GM19395 (cell line): ENCODE results near the gene AHDC1.

Source experiments
- ATAC-seq: cut with Tn5 transposase; IDR thresholded peaks from one replicate; pipeline ENCODE4 v1.9.1; 2021; ENCODE audit warnings: mild to moderate bottlenecking, moderate library complexity; ENCODE audit not compliant: unreplicated experiment

Gene AHDC1

DNA sequence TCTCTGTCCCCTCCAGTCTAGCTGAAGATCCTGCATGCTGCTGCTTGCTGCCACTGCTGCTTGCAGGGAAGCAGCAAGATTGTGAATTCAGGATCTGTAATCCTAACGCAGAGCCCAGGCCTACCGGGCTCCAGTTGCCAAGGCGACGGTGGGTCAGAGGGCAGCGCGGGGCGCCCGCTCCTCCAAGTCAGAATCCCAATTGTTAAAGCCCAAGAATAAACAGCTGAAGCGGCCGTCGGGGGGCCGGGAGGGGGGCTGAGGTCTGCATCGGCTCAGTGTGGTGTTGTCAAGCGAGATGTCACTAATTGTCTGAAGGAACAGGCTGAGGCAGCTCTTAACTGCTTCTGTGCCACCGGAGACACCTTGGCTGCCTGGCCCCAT, 36.8 kb downstream of the AHDC1 start:
- ATAC-seq = no peak

DNA sequence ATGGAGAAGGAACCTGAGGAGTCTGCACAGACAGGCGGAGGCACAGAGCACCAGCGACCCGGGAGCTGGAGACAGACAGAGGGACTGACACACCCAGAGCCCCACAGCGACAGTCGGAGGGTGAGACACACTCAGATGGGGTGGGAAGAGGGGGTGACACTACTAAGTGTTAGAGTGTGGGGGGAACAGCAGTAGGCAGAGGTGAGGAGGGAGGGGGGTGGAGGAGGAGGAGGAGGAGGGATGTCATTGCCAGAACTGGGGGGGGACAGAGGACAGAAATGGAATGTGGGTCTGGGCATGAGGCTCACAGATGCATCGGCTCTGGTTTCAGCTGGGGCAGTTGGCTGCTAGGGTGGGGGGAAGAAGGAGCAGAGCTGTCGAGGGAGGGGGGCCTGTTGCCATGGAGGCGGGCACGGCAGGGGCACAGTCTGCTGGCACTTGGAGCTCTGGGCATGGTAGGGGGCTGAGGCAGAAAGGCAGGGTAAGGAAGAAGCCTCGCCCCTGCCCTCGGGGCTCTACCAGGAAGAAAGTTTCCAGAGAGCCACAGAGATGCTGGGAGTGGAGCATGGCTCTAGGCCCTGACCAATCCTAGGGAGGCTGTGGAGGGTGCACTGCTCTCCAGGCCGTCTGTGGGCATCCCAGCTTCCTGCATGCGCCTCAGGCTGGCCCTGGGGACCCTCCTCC, 37.3 kb downstream of the AHDC1 start:
- ATAC-seq = no peak

DNA sequence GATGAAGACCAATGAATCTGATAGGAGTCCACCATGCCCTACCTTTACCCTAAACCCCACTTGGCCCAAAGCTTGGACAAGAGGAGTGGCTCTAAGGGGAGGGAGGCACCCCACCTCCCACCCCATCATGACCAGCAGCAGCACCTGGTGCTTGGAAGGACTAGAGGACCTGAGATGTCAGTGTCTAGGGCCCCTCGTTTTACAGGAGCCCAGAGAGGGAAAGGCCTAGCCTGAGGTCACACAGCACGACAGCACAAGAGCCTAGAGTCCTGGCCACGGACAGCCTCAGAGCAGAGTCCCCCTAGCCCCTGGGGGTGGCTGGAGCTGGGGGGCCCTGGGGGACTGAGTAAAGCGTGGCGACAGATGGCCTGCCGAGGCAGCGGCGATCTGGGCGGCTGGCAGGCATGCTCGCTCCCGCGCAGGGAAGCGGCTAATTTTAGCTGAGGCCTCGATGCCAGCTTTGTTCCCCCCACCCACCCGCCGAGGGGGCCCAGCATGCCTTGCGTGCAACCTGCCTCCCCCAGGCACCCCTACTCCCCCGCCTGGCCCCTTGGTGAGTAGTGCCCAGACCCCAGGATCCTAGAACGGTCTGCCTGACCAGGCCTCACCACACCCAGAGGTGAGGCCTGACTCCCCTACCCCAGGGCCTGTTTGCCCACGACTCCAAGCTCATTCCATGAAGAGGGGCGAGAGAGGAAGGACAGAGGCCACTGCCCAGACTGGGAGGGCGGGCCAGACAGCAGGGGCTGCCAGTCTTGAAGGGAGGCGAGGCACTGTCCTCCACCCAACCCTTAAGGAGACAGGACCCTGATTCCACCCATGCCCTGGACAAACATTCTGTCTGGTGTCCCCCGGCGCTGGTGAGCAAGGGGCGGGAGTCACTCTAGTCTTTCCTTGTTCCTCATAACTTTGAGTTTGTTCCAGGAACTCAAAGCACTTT, 39.0 kb downstream of the AHDC1 start:
- no peak for ATAC-seq

DNA sequence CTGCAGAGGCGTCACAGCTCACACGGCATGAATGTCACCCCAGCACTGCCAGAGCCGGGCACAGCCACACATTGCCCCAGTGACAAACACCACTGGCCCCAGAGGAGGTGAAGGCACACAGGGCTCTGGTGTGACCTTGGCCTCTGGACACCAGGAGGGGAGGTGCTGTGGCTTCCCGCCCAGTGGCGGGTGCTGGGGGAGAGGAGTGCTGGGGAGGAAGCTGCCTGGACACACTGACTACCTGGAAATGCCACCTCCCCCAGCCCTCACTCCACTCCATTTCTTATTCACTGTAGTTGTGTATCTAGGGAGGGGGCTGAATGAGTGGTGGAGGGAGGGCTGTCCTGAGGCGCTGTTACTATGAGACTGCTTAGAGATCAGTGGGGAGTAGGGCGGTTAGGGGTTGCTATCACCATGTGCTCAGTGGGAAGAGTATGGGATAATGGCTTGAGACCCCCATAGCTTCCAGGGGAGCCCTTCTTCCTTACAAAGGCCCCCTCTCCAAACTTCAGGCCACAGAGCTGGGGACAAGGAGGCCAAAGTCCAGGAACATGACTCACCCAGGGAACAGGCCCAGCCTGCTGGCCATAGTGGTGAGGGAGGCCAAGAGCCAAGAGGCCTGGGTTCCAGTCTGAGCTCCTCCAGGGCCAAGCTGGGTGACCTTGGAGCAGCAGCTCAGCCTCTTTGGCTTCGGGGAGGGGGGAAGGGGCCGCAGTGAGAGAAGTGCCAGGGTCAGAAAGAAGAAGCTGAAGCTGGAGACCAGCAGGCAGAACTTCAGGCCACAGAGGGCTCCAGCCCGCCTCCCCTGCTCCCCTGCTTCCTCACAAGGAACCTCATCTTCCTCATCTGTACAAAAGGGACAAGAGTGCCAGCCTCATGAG, 40.1 kb downstream of the AHDC1 start:
- ATAC-seq = no peak

DNA sequence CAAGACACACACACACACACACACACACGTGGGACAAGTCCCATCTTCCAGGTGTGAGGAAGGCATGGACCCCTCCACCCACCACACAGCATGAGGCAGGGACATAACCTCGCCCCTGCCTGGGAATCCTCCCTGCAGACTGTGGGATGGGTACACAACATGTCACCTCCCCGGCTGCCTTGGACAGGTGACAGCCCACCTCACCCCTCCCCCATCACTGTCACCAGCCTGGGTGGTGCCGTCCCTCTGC, 40.7 kb downstream of the AHDC1 start:
- ATAC-seq = no peak

DNA sequence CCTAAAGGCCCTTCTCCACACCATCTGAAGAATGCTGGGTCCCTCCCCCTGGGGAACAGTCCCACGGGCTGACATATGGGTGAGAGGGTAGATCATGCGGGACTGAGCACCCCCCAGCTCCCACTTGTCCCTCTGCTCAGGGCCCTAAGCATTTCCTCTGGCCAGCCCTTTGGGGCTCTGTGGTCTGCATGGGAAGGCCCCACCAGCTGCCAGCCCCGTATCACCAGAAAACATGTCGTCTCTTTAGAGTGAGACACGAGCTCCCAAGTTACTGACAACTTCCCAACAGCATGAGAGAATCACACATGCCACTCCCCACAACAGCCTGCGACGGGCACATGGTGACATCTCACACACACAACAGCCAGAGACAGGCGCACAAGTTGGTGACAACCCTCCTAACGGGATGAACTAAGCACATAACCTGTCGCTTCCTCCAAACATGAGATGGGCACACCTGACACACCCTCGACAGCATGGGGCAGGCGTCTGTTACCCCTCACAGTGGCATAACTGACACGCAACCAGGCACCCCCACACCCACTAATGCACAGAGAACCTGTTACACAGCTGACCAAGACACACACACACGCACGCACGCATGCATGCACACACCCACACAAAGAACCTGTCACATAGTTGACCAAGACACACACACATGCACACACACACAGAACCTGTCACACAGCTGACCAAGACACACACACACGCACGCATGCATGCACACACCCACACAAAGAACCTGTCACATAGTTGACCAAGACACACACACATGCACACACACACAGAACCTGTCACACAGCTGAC, 41.2 kb downstream of the AHDC1 start:
- ATAC-seq = no peak

DNA sequence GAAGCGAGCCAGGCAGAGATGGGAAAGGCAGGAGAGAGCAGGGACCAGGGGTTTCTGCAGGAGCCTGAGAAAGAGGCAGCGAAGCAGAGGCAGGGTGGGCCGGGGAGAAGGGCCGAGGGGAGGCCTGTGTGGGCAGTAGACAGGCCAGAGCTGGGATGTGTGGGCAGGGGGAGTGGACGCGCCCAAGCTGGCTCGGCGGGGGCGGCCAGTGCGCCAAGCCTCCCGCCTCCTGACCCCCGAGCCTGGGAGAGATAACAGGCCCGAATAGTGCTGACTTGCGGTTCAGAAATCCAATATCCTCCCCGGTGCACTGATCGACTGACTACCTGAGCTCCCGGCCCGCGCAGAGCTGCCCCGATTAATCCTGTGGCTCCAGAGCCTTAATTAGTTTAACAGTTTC, 41.9 kb downstream of the AHDC1 start:
- no peak for ATAC-seq

DNA sequence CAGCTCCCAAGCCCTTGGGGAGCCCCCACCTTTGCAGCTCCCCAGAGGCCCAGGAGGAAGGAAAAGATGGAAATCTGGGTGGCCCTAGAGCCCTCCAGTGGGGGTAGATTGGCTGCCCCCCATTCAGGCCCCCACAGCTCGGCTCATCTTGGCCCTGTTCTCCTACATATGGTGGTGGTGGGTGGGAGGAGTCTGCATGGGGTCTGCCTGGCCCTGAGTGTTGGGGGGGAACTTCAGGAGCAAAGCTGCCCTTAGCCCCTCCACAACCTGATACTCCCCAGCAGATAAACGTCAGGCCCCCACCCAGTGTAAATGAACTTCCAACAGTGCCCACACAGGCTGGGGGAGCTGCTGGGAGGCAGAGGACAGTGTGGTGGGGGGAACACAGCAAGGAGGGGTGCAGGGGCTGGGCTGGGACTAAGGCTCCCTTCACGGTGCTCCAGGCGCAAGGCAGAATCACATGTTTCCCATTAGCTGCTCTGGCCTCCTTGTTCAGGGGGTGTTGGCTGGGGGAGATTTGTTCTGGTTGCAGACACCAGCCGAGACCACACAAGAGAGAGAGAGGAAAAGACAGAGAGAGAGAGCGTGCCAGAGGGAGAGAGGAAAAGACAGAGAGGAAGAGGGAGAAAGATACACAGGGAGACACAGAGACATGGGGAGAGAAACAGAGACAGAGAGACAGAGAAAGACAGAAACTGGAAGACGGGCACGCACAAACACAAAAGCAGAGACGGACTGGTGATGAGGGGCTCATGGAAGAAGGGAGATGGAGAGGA, 42.6 kb downstream of the AHDC1 start:
- ATAC-seq = no peak

DNA sequence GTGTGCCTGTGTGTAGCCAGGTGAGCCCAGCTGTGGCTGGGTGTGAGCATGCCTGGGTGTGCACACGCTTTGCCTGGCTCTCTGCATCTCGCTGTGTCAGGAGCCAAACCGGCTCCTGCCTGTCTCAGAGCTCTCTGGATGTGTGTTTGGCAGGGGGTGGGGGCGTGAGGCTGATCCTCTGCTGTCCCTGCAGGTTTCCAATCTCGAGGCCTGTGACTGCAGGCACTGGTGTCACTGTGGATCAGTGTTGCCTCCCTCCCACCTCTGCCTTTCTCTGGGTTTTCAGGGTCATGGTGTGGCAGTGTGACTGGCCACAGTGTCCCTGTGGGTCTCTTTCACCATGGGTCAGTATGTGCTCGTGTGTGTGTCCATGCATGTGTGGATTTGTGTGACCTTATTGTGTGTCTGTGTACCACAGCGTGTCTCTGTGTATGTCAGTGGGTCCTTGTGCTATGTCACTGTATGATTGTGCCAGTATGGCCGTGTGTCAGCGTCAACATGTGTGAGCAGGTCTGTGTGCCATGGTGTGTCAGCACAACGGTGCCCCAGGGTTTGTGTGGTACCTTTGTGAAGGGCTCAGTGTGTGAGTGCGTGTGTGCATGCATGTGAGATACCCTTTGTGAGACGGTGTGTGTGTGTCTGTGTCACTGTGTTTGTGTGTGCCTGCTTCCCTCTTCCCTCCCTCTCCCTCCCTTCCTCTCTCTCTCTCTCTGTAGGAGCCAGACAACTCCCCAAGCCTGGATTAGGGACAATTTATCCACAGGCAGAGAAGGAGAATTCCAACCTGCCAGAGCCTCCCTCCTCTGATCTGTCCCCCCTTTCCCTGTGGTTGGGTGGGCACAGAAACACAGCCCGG, 43.4 kb downstream of the AHDC1 start:
- no peak for ATAC-seq

DNA sequence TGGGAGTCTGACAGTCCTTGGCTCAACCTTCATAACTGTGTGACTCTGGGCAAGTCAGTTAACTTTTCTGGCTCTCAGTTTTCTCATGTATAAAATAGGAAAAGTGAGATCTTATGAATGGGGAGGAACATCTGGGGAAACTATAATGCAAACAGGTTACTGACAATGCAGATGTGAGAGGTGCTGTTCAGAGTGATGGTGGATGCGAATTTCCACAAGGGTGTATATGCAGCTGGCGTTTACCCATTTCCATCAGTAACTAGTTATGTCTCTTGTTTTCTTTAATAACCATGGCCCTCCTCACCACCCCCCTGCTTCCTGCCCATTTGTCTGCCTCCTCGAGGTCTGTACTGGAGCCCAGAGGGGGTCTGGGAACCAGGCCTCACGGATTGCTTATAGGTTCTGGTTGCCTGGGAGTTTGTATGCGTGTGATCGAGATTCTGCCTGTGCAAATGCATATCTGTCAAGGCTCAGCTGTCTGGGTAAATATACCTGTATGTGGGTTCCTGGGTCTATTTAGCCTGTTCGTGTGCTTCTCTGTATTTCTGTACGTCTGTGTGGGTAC, 44.4 kb downstream of the AHDC1 start:
- ATAC-seq = no peak

DNA sequence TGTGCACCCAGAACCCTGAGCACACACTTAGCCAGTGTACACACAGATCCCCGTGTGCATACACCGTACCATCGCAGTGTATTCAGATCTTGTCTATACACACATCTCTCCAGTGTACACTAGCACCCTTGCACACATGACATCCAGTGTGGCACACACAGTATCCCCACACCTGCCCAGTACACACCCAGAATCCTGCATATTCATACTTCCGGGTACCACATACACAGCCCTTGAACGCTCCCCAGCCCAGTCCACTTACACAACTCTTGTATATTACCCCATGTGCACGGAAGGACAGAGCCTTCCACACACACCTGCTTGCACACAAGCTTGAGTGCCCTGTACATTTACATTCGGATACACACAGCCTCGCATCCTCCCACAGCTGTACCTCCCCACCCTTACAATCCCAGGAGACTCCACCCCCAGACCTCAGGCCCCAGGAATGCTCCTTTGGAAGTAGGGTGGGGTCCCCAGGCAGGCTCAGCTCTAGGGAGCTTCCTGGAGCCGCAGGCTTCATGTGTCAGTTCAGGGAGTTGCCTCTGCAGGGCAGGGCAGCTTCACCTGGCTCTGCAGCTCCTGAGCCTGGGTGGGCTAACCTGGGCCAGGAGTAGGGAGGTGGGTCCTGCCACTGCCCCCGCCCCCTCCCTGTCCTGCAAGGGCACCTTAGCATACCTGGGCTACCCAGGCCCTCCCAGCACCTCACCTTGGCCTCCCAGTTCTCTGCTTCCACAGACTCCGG, 46.2 kb downstream of the AHDC1 start:
- no peak for ATAC-seq

DNA sequence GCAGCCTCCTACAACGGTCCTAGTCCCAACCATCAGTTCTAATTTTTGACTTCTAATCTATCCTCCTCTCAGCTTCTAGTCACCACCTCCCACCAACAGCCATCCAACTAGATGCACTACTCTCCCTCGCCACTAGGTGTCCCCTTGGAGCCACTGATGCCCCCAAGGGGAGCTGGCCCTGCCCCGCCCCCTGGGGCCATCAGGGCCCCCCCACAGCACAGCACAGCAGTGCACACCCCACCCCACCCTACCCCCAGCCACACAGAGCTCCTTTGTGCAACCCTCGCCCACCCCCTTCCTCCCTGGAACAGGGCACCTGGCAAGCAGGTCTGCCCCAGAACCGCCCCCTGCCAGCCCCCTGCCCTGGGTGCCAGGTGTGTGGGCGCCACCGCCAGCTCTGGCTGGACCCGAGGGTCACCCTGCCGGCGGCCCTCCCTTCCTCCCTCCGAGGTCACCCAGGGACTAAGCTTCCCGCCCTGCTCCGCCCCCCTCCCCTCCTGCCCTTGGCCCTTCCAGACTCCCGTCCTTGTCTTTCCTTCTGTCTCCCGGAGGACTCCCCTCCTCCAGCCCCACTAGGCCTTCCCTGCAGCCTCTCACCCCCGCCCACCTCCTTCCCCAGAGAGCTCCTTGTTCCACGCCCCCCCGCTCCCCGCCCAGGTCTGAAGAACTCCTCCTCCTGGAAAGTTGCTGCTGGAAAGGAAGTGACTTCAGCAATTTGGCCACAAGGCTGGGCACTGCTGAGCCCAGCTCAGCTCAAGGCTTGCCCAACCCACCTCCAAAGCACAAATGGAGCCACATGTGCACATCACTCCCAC, 47.0 kb downstream of the AHDC1 start:
- ATAC-seq = no peak

DNA sequence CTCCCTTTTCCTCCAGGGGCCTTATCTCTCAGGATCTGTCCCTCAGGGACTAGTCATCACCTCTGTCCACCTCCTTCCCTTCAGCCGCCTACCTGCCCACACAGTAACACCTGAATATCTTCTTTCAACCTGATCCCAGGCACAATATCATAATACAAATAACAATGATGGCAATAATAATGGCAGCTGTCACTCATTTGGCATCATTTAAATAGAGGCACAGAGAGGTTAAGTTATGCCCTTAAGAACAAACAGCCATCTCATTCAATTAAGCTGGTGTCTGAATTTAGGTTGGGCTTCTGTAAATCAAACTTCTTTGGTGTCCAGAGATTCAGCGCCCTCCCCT, 47.5 kb downstream of the AHDC1 start:
- ATAC-seq = no peak

DNA sequence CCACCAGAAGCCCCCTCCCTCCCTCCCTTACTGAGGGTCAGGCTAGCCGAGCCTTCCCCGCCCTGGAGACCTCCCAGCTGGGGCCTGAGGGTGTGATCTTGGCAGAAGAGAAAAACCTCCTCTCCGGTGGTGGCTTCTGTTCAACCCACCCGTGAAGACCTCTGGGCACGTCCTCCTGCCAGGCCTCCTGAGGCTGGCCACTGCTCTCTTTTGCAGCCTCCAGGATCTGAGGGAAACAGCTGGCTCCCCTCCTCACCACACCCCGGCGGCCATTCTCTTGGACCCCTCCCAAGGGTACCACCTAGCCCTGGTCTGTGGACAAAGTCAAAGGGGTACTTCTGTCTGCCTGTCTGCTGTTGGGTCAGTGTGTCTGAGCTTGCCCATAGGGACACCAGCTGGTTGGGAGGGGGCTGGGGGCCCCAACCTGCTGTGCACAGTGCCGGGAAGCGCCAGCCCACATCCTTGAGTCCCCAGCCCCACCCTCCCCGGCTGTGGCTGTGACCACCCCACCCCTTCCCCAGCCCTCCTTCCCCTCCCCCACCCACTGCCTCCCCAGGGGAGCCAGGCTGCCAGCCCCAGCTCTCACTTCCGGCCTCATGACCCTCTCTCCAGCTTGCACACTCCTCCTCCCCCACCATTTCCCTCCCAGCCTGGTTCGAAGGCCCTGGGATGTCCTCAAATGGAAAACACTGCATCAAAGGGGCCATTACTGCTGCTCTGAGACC, 48.1 kb downstream of the AHDC1 start:
- no peak for ATAC-seq

DNA sequence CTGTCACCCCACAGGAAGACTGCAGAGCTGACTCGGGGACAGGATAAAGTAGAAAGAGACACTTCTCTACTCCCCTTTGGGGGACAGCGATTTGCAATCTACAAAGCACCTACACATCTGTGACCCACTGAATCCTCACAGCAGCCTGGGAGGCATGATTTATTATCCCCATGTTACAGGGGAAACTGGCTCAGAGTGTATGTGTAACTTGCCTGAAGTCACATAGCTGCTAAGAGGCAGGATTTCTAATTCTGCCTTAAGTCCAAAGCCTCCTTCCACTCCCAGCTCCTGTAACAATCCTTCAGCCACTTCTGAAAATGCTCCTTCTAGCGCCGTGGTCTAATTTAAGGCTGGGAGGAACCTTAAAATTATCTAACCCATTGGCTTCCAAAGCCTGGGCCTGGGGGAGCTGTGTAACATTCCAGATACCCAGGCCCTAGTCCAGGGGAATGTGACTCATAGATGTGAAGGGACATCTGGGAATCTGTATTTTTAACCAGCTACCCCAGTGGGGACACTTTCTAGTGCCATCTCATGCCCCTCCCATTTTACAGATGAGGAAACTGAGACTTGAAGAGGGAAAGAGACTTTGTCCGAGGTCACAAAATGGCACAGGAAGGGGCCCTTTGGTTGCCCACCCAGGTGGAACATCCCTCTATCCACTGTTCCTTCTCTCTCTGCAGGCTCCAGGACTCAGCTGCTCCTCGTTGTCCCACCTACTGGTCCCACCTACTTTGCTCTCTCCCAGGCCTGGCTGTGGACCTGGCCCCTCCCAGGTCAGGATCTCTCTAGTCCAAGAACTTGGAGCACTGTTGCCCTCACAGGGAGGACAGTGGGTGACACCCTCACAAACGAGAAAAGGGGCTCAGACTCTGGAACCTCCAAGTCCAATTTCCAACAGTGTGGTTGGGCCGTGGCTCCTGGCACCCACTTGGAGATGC, 48.9 kb downstream of the AHDC1 start:
- ATAC-seq = no peak

DNA sequence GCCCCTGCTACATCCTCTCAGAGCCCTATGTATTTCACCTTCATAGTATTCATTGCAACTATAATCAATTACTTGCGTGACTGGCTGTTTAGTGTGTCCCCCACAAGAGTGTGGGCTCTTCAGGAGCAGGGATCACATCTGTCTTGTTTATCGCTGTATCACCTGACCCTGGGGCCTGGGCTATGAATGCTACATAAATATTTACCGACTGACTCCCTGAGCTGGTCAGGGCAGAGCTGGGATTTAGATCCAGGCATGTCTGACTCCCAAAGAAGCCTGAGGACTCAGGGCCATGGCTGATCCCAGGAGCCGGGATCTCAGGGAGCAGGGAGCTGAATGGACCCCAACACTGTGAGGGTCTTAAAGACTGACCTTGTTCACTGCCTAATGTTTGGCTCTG, 49.7 kb downstream of the AHDC1 start:
- ATAC-seq = no peak
